Left forelimb (tissue), 1 donor: ENCODE measurements around the gene HNF4A.
"Not testable (repeated sequence)": the region's sequence is repeated elsewhere in the genome, so short reads cannot be mapped to it uniquely, and the experiment has no call there.

ENCODE experiments used
- DNase-seq: peaks from one replicate; pipeline ENCODE4 v3.0.0-alpha.2; 2018; ENCODE audit warnings: low spot score

HNF4A gene

GRCh38 chr20:44471481-44471882 lies 116.0 kb downstream of the HNF4A start:
- DNase-seq = no peak

GRCh38 chr20:44472283-44472682 lies 116.8 kb downstream of the HNF4A start:
- not testable (repeated sequence) for DNase-seq

- DNase-seq = no peak
Observed at GRCh38 chr20:44475372-44475693, 119.8 kb downstream of the HNF4A start.

GRCh38 chr20:44475694-44476560 lies 120.4 kb downstream of the HNF4A start, which contains the start of gene TTPAL:
TSS of gene TTPAL (plus strand) at chr20:44475874. CDS start at chr20:44480000, 4,126 bp downstream.
- peak; percentile 92 for DNase-seq

GRCh38 chr20:44477151-44477550 lies 121.7 kb downstream of the HNF4A start:
- no peak for DNase-seq

GRCh38 chr20:44478206-44478605 lies 122.7 kb downstream of the HNF4A start:
- DNase-seq = no peak

- no peak for DNase-seq
Observed at GRCh38 chr20:44479643-44480042, 124.1 kb downstream of the HNF4A start.

- DNase-seq = no peak
Observed at GRCh38 chr20:44480097-44480496, 124.6 kb downstream of the HNF4A start.

GRCh38 chr20:44481719-44482416 lies 126.4 kb downstream of the HNF4A start:
- DNase-seq = no peak

GRCh38 chr20:44483112-44483511 lies 127.6 kb downstream of the HNF4A start:
- no peak for DNase-seq
